Duodenal mucosa (tissue), 2 donors: Measurements from ENCODE around the gene LOXL1.
A peak's percentile ranks its signal among the peaks of the same experiment; 100 is the strongest.

ENCODE experiments used
- H3K27ac ChIP-seq: one replicate; pipeline ENCODE4 v1.7.0; 2013; ENCODE audit warnings: low read depth, low read length
- H3K27me3 ChIP-seq, 2 donors: one replicate each; pipeline ENCODE4 v1.7.0; 2013; ENCODE audit warnings: low read length in 2 of 2, control low read depth in 1 of 2; ENCODE audit not compliant: insufficient read depth in 2 of 2, control insufficient read depth in 1 of 2
- H3K36me3 ChIP-seq, 2 donors: one replicate each; pipeline ENCODE4 v1.7.0; 2013; ENCODE audit warnings: low read length in 2 of 2, control low read depth in 1 of 2; ENCODE audit not compliant: insufficient read depth in 2 of 2, control insufficient read depth in 1 of 2
- H3K4me1 ChIP-seq, 2 donors: one replicate each; pipeline ENCODE4 v1.7.0; 2013; ENCODE audit warnings: low read length in 2 of 2, control low read depth in 1 of 2; ENCODE audit not compliant: insufficient read depth in 2 of 2, control insufficient read depth in 1 of 2
- H3K4me3 ChIP-seq, 2 donors: one replicate each; pipeline ENCODE4 v1.7.0; 2013; ENCODE audit warnings: low read length in 2 of 2, low read depth in 1 of 2
- H3K9ac ChIP-seq, 2 donors: one replicate each; pipeline ENCODE4 v1.7.0; 2013; ENCODE audit warnings: low read length in 2 of 2, low read depth in 1 of 2
- H3K9me3 ChIP-seq, 2 donors: one replicate each; pipeline ENCODE4 v1.7.0; 2013; ENCODE audit warnings: low read length in 2 of 2, control low read depth in 1 of 2; ENCODE audit not compliant: control insufficient read depth in 1 of 2

LOXL1 gene

GRCh38 chr15:73900095-73900712 is 26.1 kb upstream of the LOXL1 start:
- H3K9me3 ChIP-seq = no peaks in the 10 kb centered on the region
- H3K27ac ChIP-seq = no peak overlapping the region
- no peaks in the 10 kb centered on the region for H3K27me3 ChIP-seq
- H3K36me3 ChIP-seq = no peaks in the 10 kb centered on the region
- H3K9ac ChIP-seq = no peak overlapping the region
- H3K4me1 ChIP-seq = peaks cover 14 to 17% of the 10 kb centered on the region in 2 donors
- no peak overlapping the region for H3K4me3 ChIP-seq

GRCh38 chr15:73901126-73901810 is 25.0 kb upstream of the LOXL1 start:
- no peak overlapping the region for H3K9ac ChIP-seq
- no peak overlapping the region for H3K4me3 ChIP-seq
- no peaks in the 10 kb centered on the region for H3K9me3 ChIP-seq
- no peak overlapping the region for H3K27ac ChIP-seq
- H3K27me3 ChIP-seq = no peaks in the 10 kb centered on the region
- H3K36me3 ChIP-seq = no peaks in the 10 kb centered on the region
- peaks cover 11 to 16% of the 10 kb centered on the region in 2 donors for H3K4me1 ChIP-seq

GRCh38 chr15:73902121-73903020 is 23.9 kb upstream of the LOXL1 start:
- Histone ChIP-seq H3K27me3 (no peaks in the 10 kb centered on the region), H3K27ac (no peak overlapping the region), H3K9me3 (no peaks in the 10 kb centered on the region), H3K4me3 (no peak overlapping the region), H3K4me1 (peaks cover 18 to 22% of the 10 kb centered on the region in 2 donors), H3K36me3 (no peaks in the 10 kb centered on the region), H3K9ac (no peak overlapping the region)

GRCh38 chr15:73904026-73904815 is 22.0 kb upstream of the LOXL1 start:
- no peak overlapping the region for H3K4me3 ChIP-seq
- H3K4me1 ChIP-seq = peaks cover 22% of the 10 kb centered on the region in 2 donors
- no peaks in the 10 kb centered on the region for H3K27me3 ChIP-seq
- no peak overlapping the region for H3K9ac ChIP-seq
- no peaks in the 10 kb centered on the region for H3K9me3 ChIP-seq
- H3K27ac ChIP-seq = no peak overlapping the region
- H3K36me3 ChIP-seq = no peaks in the 10 kb centered on the region

GRCh38 chr15:73905225-73905827 is 20.9 kb upstream of the LOXL1 start:
- no peaks in the 10 kb centered on the region for H3K9me3 ChIP-seq
- peaks cover 22% of the 10 kb centered on the region in 2 donors for H3K4me1 ChIP-seq
- H3K27me3 ChIP-seq = no peaks in the 10 kb centered on the region
- H3K9ac ChIP-seq = no peak overlapping the region
- no peak overlapping the region for H3K4me3 ChIP-seq
- no peaks in the 10 kb centered on the region for H3K36me3 ChIP-seq
- H3K27ac ChIP-seq = no peak overlapping the region

- Histone ChIP-seq H3K36me3 (no peaks in the 10 kb centered on the region), H3K9me3 (no peaks in the 10 kb centered on the region), H3K9ac (no peak overlapping the region), H3K27me3 (no peaks in the 10 kb centered on the region), H3K4me3 (no peak overlapping the region), H3K4me1 (peaks cover 22% of the 10 kb centered on the region in 2 donors), H3K27ac (no peak overlapping the region)
Observed at GRCh38 chr15:73906346-73907034, 19.8 kb upstream of the LOXL1 start.

- H3K27me3 ChIP-seq = no peaks in the 10 kb centered on the region
- H3K36me3 ChIP-seq = no peaks in the 10 kb centered on the region
- peaks cover 22% of the 10 kb centered on the region in 2 donors for H3K4me1 ChIP-seq
- no peak overlapping the region for H3K4me3 ChIP-seq
- no peak overlapping the region for H3K27ac ChIP-seq
- no peak overlapping the region for H3K9ac ChIP-seq
- no peaks in the 10 kb centered on the region for H3K9me3 ChIP-seq
Observed at GRCh38 chr15:73907035-73907408, 19.2 kb upstream of the LOXL1 start.

GRCh38 chr15:73908030-73908821 is 18.0 kb upstream of the LOXL1 start:
- H3K9ac ChIP-seq = peak overlapping the region in 1 of 2 donors; percentile 54

GRCh38 chr15:73908822-73909122 is 17.5 kb upstream of the LOXL1 start:
- Histone ChIP-seq H3K36me3 (no peaks in the 10 kb centered on the region), H3K9me3 (no peaks in the 10 kb centered on the region), H3K9ac (no peak overlapping the region), H3K27me3 (no peaks in the 10 kb centered on the region), H3K4me1 (peaks cover 22% of the 10 kb centered on the region in 2 donors), H3K4me3 (no peak overlapping the region), H3K27ac (no peak overlapping the region)

More at GRCh38 chr15:73908030-73908821, 18.0 kb upstream of the LOXL1 start:
- Histone ChIP-seq H3K4me1 (peaks cover 22% of the 10 kb centered on the region in 2 donors), H3K27me3 (no peaks in the 10 kb centered on the region), H3K27ac (no peak overlapping the region), H3K4me3 (no peak overlapping the region), H3K36me3 (no peaks in the 10 kb centered on the region), H3K9me3 (no peaks in the 10 kb centered on the region)
